ENCODE results near the gene CCDC187. TPM values are rescaled to one million over a fixed set of nuclear protein-coding genes. Genes with fewer than 3 reads are reported as not detected.

Gene CCDC187
- total RNA-seq, 1 experiment from 2014 or later: 0.04 TPM

GRCh38 chr9:136281421-136282271 lies 22.2 kb downstream of the CCDC187 start:
- TF ChIP-seq ATF3 (CRISPR knock-in tag; conservative IDR thresholded peaks at IDR 0.05): no peak
- no peak for TF ChIP-seq ELF4 (CRISPR knock-in tag; IDR thresholded peaks at IDR 0.05; ENCODE audit: low read depth)
- TF ChIP-seq JAZF1 (CRISPR knock-in tag; IDR thresholded peaks at IDR 0.05): no peak
- no peak for TF ChIP-seq ZNF512 (CRISPR knock-in tag; IDR thresholded peaks at IDR 0.05; ENCODE audit: borderline replicate concordance)
- no peak for TF ChIP-seq SP1 (CRISPR knock-in tag; conservative IDR thresholded peaks at IDR 0.05)
- ATAC-seq (no peak), DNase-seq (ENCODE audit: low spot score) (no peak)
- H3K4me1 Mint-ChIP-seq: peaks cover 7% of the 10 kb centered on the region; the same call in 1 of the 2 replicates
- peaks cover 4% of the 10 kb centered on the region; the same call in 1 of the 2 replicates for H3K9me3 Mint-ChIP-seq
- CTCF ChIA-PET: interaction anchor here (1.1 to 2.6 kb wide), 3 partner anchors 14 to 110 kb away, joined by 3 to 16 read pairs (median 8); no protein-coding TSS in a partner anchor
- H3K27ac Mint-ChIP-seq: no peak overlapping the region
- H3K36me3 Mint-ChIP-seq: no peaks in the 10 kb centered on the region
- no peaks in the 10 kb centered on the region for H3K27me3 Mint-ChIP-seq (ENCODE audit: low read depth)
- POLR2A ChIA-PET: no interaction called here
- no peak overlapping the region for H3K4me3 Mint-ChIP-seq

- CTCF ChIA-PET: interaction anchor here (1.6 kb wide), 1 partner anchor 13 kb away, joined by 8 read pairs; no protein-coding TSS in a partner anchor
- no peak overlapping the region for H3K4me3 Mint-ChIP-seq
- DNase-seq (ENCODE audit: low spot score): no peak
- TF ChIP-seq AFF4 (CRISPR knock-in tag; IDR thresholded peaks at IDR 0.05; ENCODE audit: borderline replicate concordance) (no peak), TCF7 (CRISPR knock-in tag; IDR thresholded peaks at IDR 0.05; ENCODE audit: low read depth) (no peak), ZNF512 (CRISPR knock-in tag; IDR thresholded peaks at IDR 0.05; ENCODE audit: borderline replicate concordance) (no peak), NR3C1 (CRISPR knock-in tag; conservative IDR thresholded peaks at IDR 0.05; ENCODE audit: low read depth) (no peak), JUN (CRISPR knock-in tag; IDR thresholded peaks at IDR 0.05) (no peak), ZNF423 (CRISPR knock-in tag; IDR thresholded peaks at IDR 0.05) (no peak), SMAD4 (CRISPR knock-in tag; IDR thresholded peaks at IDR 0.05) (no peak), FOXP1 (CRISPR knock-in tag; IDR thresholded peaks at IDR 0.05; ENCODE audit: borderline replicate concordance) (no peak), CTCF (IDR thresholded peaks at IDR 0.05) (no peak), E2F1 (CRISPR knock-in tag; IDR thresholded peaks at IDR 0.05) (no peak), ZBTB21 (CRISPR knock-in tag; IDR thresholded peaks at IDR 0.05; ENCODE audit: borderline replicate concordance) (no peak), GRHL2 (CRISPR knock-in tag; IDR thresholded peaks at IDR 0.05; ENCODE audit: insufficient replicate concordance, severe bottlenecking) (no peak), TP53 (CRISPR knock-in tag; IDR thresholded peaks at IDR 0.05) (no peak), MXD4 (CRISPR knock-in tag; IDR thresholded peaks at IDR 0.05; ENCODE audit: borderline replicate concordance) (no peak), TEAD4 (CRISPR knock-in tag; IDR thresholded peaks at IDR 0.05) (no peak), FOXJ3 (CRISPR knock-in tag; IDR thresholded peaks at IDR 0.05; ENCODE audit: borderline replicate concordance) (no peak)
Measured at GRCh38 chr9:136280535-136281315, 23.2 kb downstream of the CCDC187 start.

More at GRCh38 chr9:136280535-136281315, 23.2 kb downstream of the CCDC187 start:
- H3K4me1 Mint-ChIP-seq: peaks cover 7% of the 10 kb centered on the region; the same call in 1 of the 2 replicates
- no peaks in the 10 kb centered on the region for H3K36me3 Mint-ChIP-seq
- H3K27ac Mint-ChIP-seq: no peak overlapping the region
- H3K27me3 Mint-ChIP-seq (ENCODE audit: low read depth): no peaks in the 10 kb centered on the region
- POLR2A ChIA-PET: no interaction called here
- ATAC-seq: no peak
- peaks cover 4% of the 10 kb centered on the region; the same call in 1 of the 2 replicates for H3K9me3 Mint-ChIP-seq
